ENCODE data around the gene PHF20. TPM values are rescaled to one million over a fixed set of nuclear protein-coding genes. Genes with fewer than 3 reads are reported as not detected.
"Not testable (repeated sequence)": the region's sequence is repeated elsewhere in the genome, so short reads cannot be mapped to it uniquely, and the experiment has no call there.

PHF20 gene
- polyA plus RNA-seq, 3 donors, result 54.7 to 78.2 (median 73.6) TPM

GRCh38 chr20:35878113-35878625, 106.4 kb downstream of the PHF20 start:
- Mint-ChIP-seq H3K9me3 (no peaks in the 10 kb centered on the region), H3K4me3 (no peak overlapping the region), H3K27ac (no peak overlapping the region), H3K36me3 (peaks cover 45 to 55% of the 10 kb centered on the region in 2 donors), H3K27me3 (ENCODE audit: low read depth in 3 of 3) (no peaks in the 10 kb centered on the region), H3K4me1 (no peaks in the 10 kb centered on the region)
- Histone ChIP-seq H4K20me1 (ENCODE audit: insufficient read depth, low read length) (peaks cover 17% of the 10 kb centered on the region), H3K9me3 (replicated peaks in 1 of 2; ENCODE audit: control insufficient read depth in 1 of 2, insufficient read depth in 1 of 2, low read length in 2 of 2) (no peaks in the 10 kb centered on the region), H3K9ac (ENCODE audit: insufficient read depth, low read length, poor library complexity, severe bottlenecking) (no peak overlapping the region), H3K36me3 (replicated peaks in 1 of 2; ENCODE audit: control insufficient read depth in 1 of 2, insufficient read depth in 2 of 2, low read length in 2 of 2) (peaks cover 40 to 68% of the 10 kb centered on the region in 2 donors), H3K4me1 (ENCODE audit: control insufficient read depth in 1 of 2, insufficient read depth in 2 of 2, low read length in 2 of 2) (no peaks in the 10 kb centered on the region), H3K27me3 (ENCODE audit: control insufficient read depth in 2 of 2, insufficient read depth in 2 of 2, low read length in 2 of 2) (no peaks in the 10 kb centered on the region), H3K27ac (ENCODE audit: low read depth in 1 of 2, low read length in 2 of 2) (no peak overlapping the region), H2AFZ (ENCODE audit: insufficient read depth, low read depth, low read length, poor library complexity, severe bottlenecking) (no peak overlapping the region), H3K4me2 (replicated peaks; ENCODE audit: extremely low read depth, low read length, poor library complexity, severe bottlenecking) (no peak overlapping the region), H3K79me2 (ENCODE audit: insufficient read depth, low read length) (no peaks in the 10 kb centered on the region), H3K4me3 (replicated peaks in 1 of 3; ENCODE audit: low read depth in 2 of 3, low read length in 3 of 3) (no peak overlapping the region)
- WGBS (ENCODE audit: insufficient coverage), result 95% methylated on average over 4 of the region's 6 CpGs
- no peak for DNase-seq
- no peak for TF ChIP-seq CTCF (IDR thresholded peaks at IDR 0.05)
- intact Hi-C loops (cut with micrococcal nuclease), result no loop called here

DNA sequence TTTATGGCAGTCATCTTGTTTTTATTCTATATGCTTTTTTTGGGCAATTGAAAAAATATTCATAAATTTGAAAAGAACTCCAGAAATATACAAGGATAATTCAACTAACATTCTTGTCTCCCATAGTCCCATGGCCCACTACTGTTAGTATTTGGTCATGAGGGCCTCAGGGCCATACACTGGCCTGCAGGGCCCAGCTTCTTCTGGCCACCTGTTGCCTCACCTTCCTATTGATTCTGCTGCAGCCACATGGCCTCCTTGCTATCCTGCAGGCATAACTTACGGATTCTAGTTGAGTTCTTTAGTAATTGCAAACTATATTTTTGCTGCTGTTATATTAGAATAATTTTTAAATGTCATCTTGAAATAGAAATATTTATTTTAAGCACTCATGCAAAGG, 109.9 kb downstream of the PHF20 start:
- peaks cover 3% of the 10 kb centered on the region for H3K4me1 Mint-ChIP-seq
- no peak overlapping the region for H3K27ac Mint-ChIP-seq

DNA sequence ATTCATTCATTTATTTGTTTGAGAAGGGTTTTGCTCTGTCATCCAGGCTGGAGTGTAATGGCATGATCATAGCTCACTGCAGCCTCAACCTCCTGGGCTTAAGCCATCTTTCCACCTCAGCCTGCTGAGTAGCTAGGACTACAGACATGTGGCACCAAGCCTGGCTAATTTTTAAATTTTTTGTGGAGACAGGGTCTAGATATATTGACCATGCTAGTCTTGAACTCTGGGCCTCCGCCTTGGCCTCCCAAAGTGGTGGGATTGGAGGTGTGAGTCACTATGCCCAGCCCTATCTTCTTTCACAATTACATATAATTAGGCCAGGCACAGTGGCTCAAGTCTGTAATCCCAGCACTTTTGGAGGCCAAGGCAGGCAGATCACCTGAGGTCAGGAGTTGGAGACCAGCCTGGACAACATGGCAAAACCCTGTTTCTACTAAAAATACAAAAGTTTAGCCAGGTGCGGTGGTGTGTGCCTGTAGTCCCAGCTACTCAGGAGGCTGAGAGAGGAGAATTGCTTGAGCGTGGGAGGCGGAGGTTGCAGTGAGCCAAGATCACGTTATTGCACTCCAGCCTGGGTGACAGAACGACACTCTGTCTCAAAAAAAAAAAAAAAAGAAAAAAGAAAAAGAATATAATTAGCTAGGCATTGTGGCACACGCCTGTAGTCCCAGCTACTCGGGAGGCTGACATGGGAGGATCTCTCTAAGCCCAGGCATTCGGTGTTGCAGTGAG, 110.8 kb downstream of the PHF20 start:
- H3K9me3 Mint-ChIP-seq; H3K27me3 ChIP-seq (ENCODE audit: control insufficient read depth in 2 of 2, insufficient read depth in 2 of 2, low read length in 2 of 2); H3K79me2 ChIP-seq (ENCODE audit: insufficient read depth, low read length); H3K27ac Mint-ChIP-seq; H3K4me2 ChIP-seq (replicated peaks; ENCODE audit: extremely low read depth, low read length, poor library complexity, severe bottlenecking); DNase-seq; H3K9me3 ChIP-seq (replicated peaks in 1 of 2; ENCODE audit: control insufficient read depth in 1 of 2, insufficient read depth in 1 of 2, low read length in 2 of 2); H3K4me3 ChIP-seq (replicated peaks in 1 of 3; ENCODE audit: low read depth in 2 of 3, low read length in 3 of 3); H3K27ac ChIP-seq (ENCODE audit: low read depth in 1 of 2, low read length in 2 of 2); H2AFZ ChIP-seq (ENCODE audit: insufficient read depth, low read depth, low read length, poor library complexity, severe bottlenecking); H3K4me3 Mint-ChIP-seq; intact Hi-C loops (cut with micrococcal nuclease); H3K9ac ChIP-seq (ENCODE audit: insufficient read depth, low read length, poor library complexity, severe bottlenecking); H3K27me3 Mint-ChIP-seq (ENCODE audit: low read depth in 3 of 3): not testable (repeated sequence)
- Histone ChIP-seq H3K36me3 (replicated peaks in 1 of 2; ENCODE audit: control insufficient read depth in 1 of 2, insufficient read depth in 2 of 2, low read length in 2 of 2) (peaks cover 22 to 54% of the 10 kb centered on the region in 2 donors), H3K4me1 (ENCODE audit: control insufficient read depth in 1 of 2, insufficient read depth in 2 of 2, low read length in 2 of 2) (peaks cover 9 to 11% of the 10 kb centered on the region in 2 donors), H4K20me1 (ENCODE audit: insufficient read depth, low read length) (peaks cover 36% of the 10 kb centered on the region)
- H3K4me1 Mint-ChIP-seq, result peaks cover 11% of the 10 kb centered on the region
- 90% methylated on average over 2 of the region's 9 CpGs for WGBS (ENCODE audit: insufficient coverage)
- H3K36me3 Mint-ChIP-seq, result peaks cover 30 to 42% of the 10 kb centered on the region in 2 donors

More for the DNA sequence above, 109.9 kb downstream of the PHF20 start:
- WGBS (ENCODE audit: insufficient coverage), result no CpG with 5 or more reads among the region's 1 CpG
- no peaks in the 10 kb centered on the region for H3K27me3 ChIP-seq (ENCODE audit: control insufficient read depth in 2 of 2, insufficient read depth in 2 of 2, low read length in 2 of 2)
- no peak overlapping the region for H3K9ac ChIP-seq (ENCODE audit: insufficient read depth, low read length, poor library complexity, severe bottlenecking)
- TF ChIP-seq CTCF (IDR thresholded peaks at IDR 0.05), result no peak
- no peaks in the 10 kb centered on the region for H3K9me3 Mint-ChIP-seq
- H3K4me3 Mint-ChIP-seq, result no peak overlapping the region
- H3K79me2 ChIP-seq (ENCODE audit: insufficient read depth, low read length), result no peaks in the 10 kb centered on the region
- H3K36me3 Mint-ChIP-seq, result peaks cover 30 to 47% of the 10 kb centered on the region in 2 donors
- no peak overlapping the region for H3K27ac ChIP-seq (ENCODE audit: low read depth in 1 of 2, low read length in 2 of 2)
- no peak overlapping the region for H2AFZ ChIP-seq (ENCODE audit: insufficient read depth, low read depth, low read length, poor library complexity, severe bottlenecking)
- H3K4me2 ChIP-seq (replicated peaks; ENCODE audit: extremely low read depth, low read length, poor library complexity, severe bottlenecking), result no peak overlapping the region
- H3K4me3 ChIP-seq (replicated peaks in 1 of 3; ENCODE audit: low read depth in 2 of 3, low read length in 3 of 3), result no peak overlapping the region
- H3K9me3 ChIP-seq (replicated peaks in 1 of 2; ENCODE audit: control insufficient read depth in 1 of 2, insufficient read depth in 1 of 2, low read length in 2 of 2), result no peaks in the 10 kb centered on the region
- peaks cover 30% of the 10 kb centered on the region for H4K20me1 ChIP-seq (ENCODE audit: insufficient read depth, low read length)
- DNase-seq, result no peak
- peaks cover 0 to 1% (median 0%) of the 10 kb centered on the region in 3 donors for H3K27me3 Mint-ChIP-seq (ENCODE audit: low read depth in 3 of 3)
- H3K4me1 ChIP-seq (ENCODE audit: control insufficient read depth in 1 of 2, insufficient read depth in 2 of 2, low read length in 2 of 2), result peaks cover under 1 to 2% of the 10 kb centered on the region in 2 donors
- H3K36me3 ChIP-seq (replicated peaks in 1 of 2; ENCODE audit: control insufficient read depth in 1 of 2, insufficient read depth in 2 of 2, low read length in 2 of 2), result peaks cover 24 to 54% of the 10 kb centered on the region in 2 donors
- intact Hi-C loops (cut with micrococcal nuclease), result no loop called here
